ENCODE results near the gene WDR73. TPM values are rescaled to one million over a fixed set of nuclear protein-coding genes. Genes with fewer than 3 reads are reported as not detected.

The WDR73 gene
- total and polyA plus RNA-seq, 9 of the 15 experiments (the other 6 are each of a cell fraction or from before 2014, with no cell fraction given): 9.2 to 25.4 (median 21.7) TPM

DNA sequence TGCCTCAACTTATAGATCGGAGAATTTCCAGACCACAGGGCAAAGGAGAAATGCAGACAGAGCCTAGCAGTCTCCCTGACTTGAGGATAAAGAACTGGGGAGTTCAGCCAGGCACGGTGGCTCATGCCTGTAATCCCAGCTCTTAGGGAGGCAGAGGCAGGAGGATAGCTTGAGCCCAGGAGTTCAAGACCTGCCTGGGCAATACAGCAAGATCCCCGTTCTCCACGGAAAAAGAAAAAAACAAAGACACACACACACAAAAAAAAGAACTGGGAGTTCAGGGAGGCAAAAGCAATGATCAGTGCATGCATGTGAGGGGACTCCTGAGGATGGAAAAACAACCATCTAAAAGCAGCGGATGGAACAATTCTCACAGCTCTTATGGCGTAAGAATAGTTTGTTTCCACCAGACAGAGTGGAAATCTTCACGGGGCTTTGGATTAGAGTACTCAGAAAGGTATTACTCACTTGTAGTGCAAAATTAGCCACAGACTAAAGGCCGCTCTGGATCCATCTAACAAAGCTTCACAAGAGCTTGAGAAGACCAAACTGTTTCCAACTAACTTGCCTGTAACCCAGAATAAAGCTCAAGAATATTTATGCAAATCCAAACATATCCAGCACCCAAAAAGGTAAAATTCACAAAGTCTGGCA is 45.6 kb upstream of the WDR73 start:
- no peaks in the 10 kb centered on the region for H3K27me3 ChIP-seq (ENCODE audit: control insufficient read depth in 2 of 2, insufficient read depth in 2 of 2, low read length in 2 of 2)
- ATAC-seq (no peak; the same call in 1 of the 3 replicates), FAIRE-seq (no peak), DNase-seq (ENCODE audit: extremely low read depth in 1 of 4, low spot score in 3 of 4) (no peak)
- H2AFZ ChIP-seq (ENCODE audit: low read depth, low read length): no peak overlapping the region
- H3K9ac ChIP-seq (ENCODE audit: insufficient read depth in 1 of 2, low read depth in 2 of 2, low read length in 2 of 2): no peak overlapping the region
- ChIA-PET POLR2A (interaction anchor here (0.7 to 1.6 kb wide), 2 partner anchors 14 to 216 kb away, joined by 3 to 5 read pairs; no protein-coding TSS in a partner anchor), CTCF (ENCODE audit: low intra/inter-chr PET ratio) (no interaction called here)
- H3K36me3 ChIP-seq (ENCODE audit: control insufficient read depth, insufficient read depth, low read length): peaks cover 23% of the 10 kb centered on the region; the same call in 2 of the 3 replicates
- no peaks in the 10 kb centered on the region for H3K9me3 ChIP-seq (replicated peaks; ENCODE audit: control insufficient read depth, insufficient read depth, low read depth, low read length)
- in situ Hi-C loops (cut with MboI) (no loop called here), intact Hi-C loops (cut with micrococcal nuclease) (no loop called here)
- BruUV-seq (replicated peaks): no TSS peak
- H3K9me1 ChIP-seq (ENCODE audit: control insufficient read depth, insufficient read depth, low read length): no peaks in the 10 kb centered on the region
- no peaks in the 10 kb centered on the region for H3K4me1 ChIP-seq (replicated peaks in 1 of 2; ENCODE audit: control insufficient read depth in 2 of 2, insufficient read depth in 2 of 2, low read length in 2 of 2)
- WGBS (ENCODE audit: insufficient coverage, low coverage, missing lambda C conversion rate): 78% methylated on average over 7 of the region's 8 CpGs
- TF ChIP-seq, protein P1, sequence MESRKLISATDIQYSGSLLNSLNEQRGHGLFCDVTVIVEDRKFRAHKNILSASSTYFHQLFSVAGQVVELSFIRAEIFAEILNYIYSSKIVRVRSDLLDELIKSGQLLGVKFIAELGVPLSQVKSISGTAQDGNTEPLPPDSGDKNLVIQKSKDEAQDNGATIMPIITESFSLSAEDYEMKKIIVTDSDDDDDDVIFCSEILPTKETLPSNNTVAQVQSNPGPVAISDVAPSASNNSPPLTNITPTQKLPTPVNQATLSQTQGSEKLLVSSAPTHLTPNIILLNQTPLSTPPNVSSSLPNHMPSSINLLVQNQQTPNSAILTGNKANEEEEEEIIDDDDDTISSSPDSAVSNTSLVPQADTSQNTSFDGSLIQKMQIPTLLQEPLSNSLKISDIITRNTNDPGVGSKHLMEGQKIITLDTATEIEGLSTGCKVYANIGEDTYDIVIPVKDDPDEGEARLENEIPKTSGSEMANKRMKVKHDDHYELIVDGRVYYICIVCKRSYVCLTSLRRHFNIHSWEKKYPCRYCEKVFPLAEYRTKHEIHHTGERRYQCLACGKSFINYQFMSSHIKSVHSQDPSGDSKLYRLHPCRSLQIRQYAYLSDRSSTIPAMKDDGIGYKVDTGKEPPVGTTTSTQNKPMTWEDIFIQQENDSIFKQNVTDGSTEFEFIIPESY (CRISPR knock-in tag; IDR thresholded peaks at IDR 0.05): no peak
- H3K27ac ChIP-seq (ENCODE audit: extremely low read depth, low read depth, low read length): no peak overlapping the region
- H3K79me2 ChIP-seq (ENCODE audit: control insufficient read depth, insufficient read depth, low read length): peaks cover 95% of the 10 kb centered on the region
- no peak overlapping the region for H3K4me3 ChIP-seq
- H4K20me1 ChIP-seq (replicated peaks; ENCODE audit: control insufficient read depth, insufficient read depth, low read length): peaks cover 20% of the 10 kb centered on the region
- no peak overlapping the region for H3K4me2 ChIP-seq (ENCODE audit: insufficient read depth, low read length)
